NCI-H524 (cell line): ENCODE data around the gene FNDC3B.

ENCODE experiments used
- DNase-seq, 2 experiments: peaks; one replicate each; lab custom pipeline; 2025; lab: John Stamatoyannopoulos, UW

FNDC3B gene

GRCh38 chr3:172073262-172073915 is 34.0 kb downstream of the FNDC3B start:
- no peak for DNase-seq

GRCh38 chr3:172074032-172074431 is 34.7 kb downstream of the FNDC3B start:
- DNase-seq = no peak

GRCh38 chr3:172074586-172074985 is 35.2 kb downstream of the FNDC3B start:
- no peak for DNase-seq

GRCh38 chr3:172076212-172076611 is 36.8 kb downstream of the FNDC3B start:
- no peak for DNase-seq

DNA sequence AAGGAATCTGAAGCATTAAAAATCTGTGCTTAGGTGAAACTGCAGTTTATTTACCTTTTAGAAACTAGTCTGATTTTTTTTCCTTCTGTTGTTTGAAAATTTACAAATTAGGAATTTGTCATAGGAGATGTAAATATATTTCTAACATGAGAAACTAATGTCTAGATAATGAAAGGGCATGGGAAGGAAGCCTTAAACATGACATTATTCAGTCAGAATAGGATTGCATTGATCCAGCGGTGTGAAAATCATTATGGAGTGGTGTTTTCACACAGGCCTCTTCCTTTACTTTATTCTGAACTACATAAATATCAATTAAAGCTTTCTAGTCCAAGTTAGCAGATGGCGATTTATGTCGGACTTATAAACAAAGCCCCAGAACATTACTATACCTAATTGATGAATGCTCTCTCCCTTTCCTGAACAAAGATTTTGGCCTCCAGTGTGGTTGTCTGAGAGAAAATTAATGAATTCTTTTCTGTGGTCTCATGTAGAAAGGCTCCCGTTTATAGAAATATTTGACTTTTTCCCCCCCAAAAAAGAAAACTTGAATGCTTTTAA is 37.9 kb downstream of the FNDC3B start:
- no peak for DNase-seq

- DNase-seq = no peak
Measured at GRCh38 chr3:172078244-172078643, 38.9 kb downstream of the FNDC3B start.

DNA sequence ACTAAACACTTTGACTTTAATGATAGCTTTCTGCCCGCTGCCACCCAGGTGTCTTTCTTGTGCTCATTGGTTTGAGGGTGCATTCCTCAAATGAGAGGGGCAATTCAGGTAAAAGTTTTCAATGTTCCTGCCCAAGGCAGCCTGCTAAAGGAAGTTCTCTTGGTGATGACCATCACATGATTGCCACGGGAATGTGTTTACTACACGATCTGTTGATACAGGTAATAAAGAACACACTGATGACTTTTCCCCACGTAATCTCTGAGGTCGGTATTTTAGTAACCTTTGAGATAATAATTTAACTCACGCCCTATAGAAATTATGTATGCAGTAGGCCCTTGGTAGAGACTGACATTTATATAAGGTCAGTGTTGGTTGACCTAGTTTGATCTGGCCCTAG is 39.3 kb downstream of the FNDC3B start:
- no peak for DNase-seq

DNA sequence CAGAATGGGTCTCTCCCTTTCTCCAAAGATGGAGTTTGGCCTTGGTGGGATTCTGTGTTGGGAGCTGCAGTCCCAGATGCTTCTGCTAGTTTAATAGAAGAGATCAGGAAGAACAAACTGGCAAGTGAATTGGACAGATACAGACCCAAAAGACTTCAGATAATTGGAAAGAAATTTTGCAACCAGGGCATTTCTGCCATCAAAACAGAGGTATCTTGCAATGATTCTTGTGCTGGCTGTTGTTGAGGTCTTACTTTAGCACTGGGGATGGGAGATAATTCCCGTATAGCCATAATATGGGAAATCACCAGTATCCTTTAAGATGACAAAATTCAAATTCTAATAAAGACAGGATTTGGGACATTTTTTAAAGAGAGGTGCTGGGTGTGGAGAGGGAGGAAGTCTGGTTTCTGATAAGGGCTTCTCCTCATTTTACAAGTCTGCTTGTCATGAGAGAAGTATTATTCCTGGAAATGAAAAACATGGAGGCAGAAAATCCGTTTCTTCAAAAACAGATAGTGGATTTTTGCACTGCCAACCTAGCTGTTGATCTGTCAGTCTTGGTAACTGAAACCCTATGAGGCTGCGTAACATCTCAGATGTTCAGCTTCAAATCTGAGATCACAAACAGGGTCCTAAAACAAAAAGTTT is 40.1 kb downstream of the FNDC3B start:
- no peak for DNase-seq

- DNase-seq = no peak
Measured at GRCh38 chr3:172080503-172080902, 41.1 kb downstream of the FNDC3B start.

DNA sequence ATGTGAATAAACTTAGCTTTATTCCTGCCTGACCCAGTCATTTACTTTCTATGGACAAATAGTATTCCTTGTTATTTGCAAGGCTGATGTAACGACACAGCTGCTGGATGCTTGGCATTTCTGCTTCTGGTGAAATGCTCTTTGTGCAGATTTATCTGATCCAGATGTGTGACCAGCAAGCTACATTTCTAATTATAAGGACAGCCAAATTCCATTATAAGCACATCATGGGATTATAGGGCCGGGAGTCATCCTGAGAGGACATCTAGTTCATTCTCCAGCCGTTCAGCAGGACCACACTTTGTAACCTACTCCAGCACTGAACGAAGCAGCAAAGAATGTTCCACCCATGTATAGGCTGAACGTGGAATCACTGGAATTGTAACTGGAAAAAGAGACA is 42.9 kb downstream of the FNDC3B start:
- DNase-seq = no peak

DNA sequence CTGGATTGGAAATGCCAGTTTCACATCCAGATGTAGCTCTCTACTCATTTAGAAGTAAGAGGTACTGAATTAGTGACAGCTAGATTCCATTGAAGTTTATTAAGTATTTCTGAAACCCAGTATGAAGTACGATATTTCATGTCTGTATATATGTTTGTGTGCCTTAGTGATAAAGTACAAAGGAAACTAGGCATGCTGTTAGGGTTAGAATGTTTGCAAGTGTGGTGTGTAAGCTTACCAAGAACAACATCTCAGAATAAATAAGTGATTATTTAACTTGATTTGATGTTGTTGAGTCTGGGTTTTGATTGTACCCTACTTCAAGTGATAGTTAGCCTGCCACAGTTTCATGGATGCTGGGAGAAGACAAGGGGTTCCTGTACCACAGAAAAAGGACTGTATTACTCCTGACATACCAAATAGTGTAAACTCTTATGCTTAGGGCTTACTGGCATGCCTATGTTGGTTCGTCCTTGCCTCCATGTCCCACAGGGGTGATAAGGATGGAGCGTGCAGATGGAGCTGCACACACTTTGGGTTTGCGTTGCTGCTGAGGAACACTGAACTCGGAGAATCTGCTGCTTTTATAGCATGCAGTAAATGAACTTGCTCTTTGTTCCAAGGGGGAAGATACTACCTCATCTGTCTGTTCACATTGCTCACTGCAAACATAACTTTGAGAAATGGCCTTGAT is 43.6 kb downstream of the FNDC3B start:
- no peak for DNase-seq

- DNase-seq = no peak
Measured at GRCh38 chr3:172083995-172084409, 44.6 kb downstream of the FNDC3B start.

DNA sequence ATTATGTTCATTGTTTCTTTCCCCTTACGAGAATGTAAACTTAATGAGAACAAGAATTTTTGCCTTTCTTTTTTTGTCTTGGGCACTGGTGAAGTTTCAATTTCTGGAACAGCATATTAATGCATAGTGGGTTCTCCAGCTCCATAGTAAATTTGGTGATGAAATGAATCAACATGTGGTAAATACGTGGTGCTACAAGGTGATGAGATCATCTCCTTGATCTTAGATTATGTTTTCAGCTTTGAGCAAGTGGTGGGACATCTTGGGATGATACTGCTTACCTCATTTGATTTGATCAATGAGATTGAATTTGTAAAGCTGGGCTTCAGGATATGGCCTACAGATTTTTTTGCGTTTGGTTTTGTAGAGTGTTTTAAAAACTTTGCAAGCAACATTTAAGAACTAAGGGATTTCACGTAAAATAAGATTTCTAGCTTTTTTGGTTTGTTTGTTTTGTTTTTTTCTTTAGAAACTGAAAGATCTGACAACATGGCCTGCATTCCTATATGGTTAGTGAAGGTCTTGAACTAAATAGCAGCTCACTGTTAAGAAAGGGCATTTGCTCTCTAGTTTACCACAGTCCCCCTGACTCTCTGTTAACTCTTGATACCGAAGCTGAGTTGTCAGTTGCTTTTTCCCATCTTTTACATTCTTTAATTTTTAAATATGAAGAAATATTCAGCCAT is 45.6 kb downstream of the FNDC3B start:
- no peak for DNase-seq

DNA sequence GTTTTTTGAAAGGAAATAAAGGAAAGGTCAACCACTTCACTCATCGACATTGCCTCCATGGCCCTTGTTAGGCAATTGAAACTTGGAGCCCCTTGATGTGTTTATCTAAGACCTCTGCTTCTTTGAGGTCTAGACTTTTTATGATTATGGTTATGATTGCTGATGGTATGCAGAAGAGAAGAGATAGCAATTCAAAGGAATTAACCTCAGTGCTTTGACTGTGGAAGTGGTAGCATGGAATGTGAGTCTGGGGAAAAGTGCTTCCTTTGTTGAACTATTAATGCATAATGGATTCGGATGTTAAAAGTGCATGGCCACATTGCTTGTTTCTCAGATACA is 46.1 kb downstream of the FNDC3B start:
- no peak for DNase-seq

DNA sequence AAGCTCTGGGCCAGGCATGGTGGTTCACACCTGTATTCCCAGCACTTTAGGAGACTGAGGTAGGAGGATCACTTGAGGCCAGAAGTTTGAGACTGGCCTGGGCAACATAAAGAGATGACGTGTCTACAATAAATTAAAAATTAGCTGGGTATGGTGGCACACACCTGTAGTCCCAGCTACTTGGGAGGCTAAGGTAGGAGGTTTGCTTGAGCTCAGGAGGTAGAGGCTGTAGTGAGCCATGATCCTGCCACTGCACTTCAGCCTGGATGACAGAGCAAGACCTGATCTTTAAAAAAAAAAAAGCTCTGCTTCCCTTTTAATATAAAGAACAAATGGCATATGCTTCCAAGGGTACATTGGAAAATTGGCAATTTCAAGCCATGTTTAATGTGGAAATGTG is 46.7 kb downstream of the FNDC3B start:
- no peak for DNase-seq

DNA sequence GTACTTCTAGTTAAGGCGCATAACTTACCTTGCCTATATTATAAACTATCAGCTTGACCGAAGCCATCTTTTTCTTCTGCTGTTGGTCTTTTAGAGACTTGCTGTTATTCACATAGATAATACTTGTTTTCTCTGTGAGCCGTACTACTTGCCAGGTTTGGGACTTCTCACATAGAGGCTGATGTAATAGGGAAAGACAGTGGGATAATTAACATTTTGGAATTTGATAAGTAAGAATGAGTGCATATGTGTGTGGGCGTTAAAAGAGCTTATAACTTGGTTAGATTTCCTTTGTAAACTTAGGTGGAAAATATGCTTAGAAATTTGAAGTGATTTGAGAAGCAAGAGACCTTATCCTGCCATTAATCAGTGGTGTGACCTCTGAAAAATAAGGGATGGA is 47.8 kb downstream of the FNDC3B start:
- DNase-seq = no peak

GRCh38 chr3:172087602-172088580 is 48.5 kb downstream of the FNDC3B start:
- no peak for DNase-seq

DNA sequence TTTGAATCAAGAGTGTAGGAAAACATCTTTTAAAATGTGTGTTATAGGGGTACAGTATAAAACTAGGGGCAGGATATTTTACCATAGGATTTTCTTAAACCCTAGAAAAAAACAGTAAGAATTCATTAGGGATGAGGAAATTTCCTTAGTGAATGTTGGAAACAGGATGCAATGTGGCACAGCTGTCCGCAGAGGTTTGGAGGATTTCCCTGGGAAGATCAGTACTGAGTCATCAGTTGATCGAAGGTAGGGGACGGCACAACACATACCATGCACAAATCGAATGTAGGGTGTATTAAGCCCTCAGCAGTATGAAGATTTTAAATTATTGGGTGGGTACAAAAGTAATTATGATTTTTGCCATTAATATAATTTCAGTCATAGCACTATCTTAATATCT is 49.9 kb downstream of the FNDC3B start:
- DNase-seq = no peak

DNA sequence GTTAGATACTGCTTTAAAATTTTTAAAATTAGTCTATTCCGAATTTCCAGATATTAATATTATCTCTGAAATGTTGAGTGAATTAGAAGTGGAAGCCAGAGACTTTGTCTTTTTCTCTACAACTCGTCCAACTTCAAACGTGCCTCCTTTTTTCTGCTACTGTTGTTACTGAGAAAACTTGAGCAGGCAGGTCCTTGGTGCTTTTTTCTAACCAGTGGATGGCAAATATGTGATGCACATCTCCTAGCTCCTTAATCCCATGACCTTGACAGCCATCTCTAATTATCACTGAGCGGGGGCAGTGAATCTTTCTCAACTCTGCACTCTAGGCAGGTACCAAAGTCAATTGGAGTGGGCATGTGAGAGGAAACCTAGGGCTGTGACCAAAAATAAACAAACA is 50.7 kb downstream of the FNDC3B start:
- DNase-seq = no peak

DNA sequence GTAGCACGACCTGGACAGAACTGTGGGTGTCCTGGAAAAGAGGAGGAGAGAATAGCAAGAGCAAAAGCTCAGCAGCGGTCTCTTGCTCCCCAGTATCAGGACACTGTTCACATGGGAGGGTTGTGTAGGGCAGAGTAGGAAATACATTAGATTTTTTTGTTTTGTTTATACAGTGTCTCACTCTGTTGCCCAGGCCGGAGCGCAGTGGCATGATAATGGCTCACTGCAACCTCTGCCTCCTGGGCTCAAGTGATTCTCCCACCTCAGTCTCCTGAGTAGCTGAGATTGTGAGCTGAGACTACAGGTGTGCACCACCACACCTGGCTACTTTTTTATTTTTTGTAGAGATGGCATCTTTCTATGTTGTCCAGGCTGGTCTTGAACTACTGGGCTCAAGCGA is 53.3 kb downstream of the FNDC3B start:
- no peak for DNase-seq
